Breast epithelium (tissue), 4 donors: Measurements from ENCODE around the gene ADGRF4. TPM values are rescaled to one million over a fixed set of nuclear protein-coding genes. Genes with fewer than 3 reads are reported as not detected.

ENCODE experiments used
- DNase-seq, 2 donors: peaks; one replicate each; pipeline ENCODE4 v3.0.0-alpha.2; 2019; ENCODE audit warnings: low spot score in 2 of 2
- H3K27ac ChIP-seq, 2 donors: fragments of 200-600 bp; sonication (generic) in 1 of 2; one replicate each; pipeline ENCODE4 v1.5.1; 2016 to 2019; ENCODE audit warnings: mild to moderate bottlenecking in 1 of 2
- H3K27me3 ChIP-seq, 2 donors: fragments of 200-600 bp; sonication (generic) in 1 of 2; one replicate each; pipeline versions ENCODE4 v1.5.1 to v1.6.0; 2017 to 2019; ENCODE audit warnings: control low read depth in 1 of 2, mild to moderate bottlenecking in 1 of 2
- H3K36me3 ChIP-seq: fragments of 200-600 bp; one replicate; pipeline ENCODE4 v1.5.1; 2019
- H3K4me1 ChIP-seq, 2 donors: fragments of 200-600 bp; sonication (generic); one replicate each; pipeline ENCODE4 v1.5.1; 2016 to 2019; ENCODE audit warnings: control low read depth in 1 of 2
- H3K4me3 ChIP-seq, 3 donors: fragments of 200-600 bp; sonication (generic); 1 replicate in 2 of 3; 2 replicates in 1 of 3; pipeline ENCODE4 v1.5.1; 2016 to 2019; ENCODE audit warnings: mild to moderate bottlenecking in 3 of 3, moderate library complexity in 2 of 3
- H3K9me3 ChIP-seq, 2 donors: fragments of 200-600 bp; sonication (generic) in 1 of 2; one replicate each; pipeline ENCODE4 v1.5.1; 2016 to 2019; ENCODE audit warnings: control low read depth in 1 of 2
- POLR2A ChIP-seq: fragments of 450-650 bp; IDR thresholded peaks from one replicate; pipeline ENCODE4 v1.6.1; 2016; ENCODE audit warnings: antibody characterized with exemption, mild to moderate bottlenecking, moderate library complexity
- POLR2AphosphoS5 ChIP-seq, 3 donors: sonication (generic); formaldehyde crosslinking; IDR thresholded peaks; one replicate each; pipeline ENCODE4 v1.6.1; 2017; ENCODE audit warnings: antibody characterized with exemption in 3 of 3
- intact Hi-C: fragments of 100-400 bp; cut with DNase I; formaldehyde crosslinking; loops from one replicate; pipeline ENCODE4 v1.15.1; 2023; ENCODE audit warnings: low total_unique reads
- total RNA-seq, 3 donors: library from RNA; depleted of rRNA; stranded (reverse); fragments of >200 nt; gene quantifications; one replicate each; pipeline ENCODE4 v1.1.0, GENCODE V29; 2016
- TF ChIP-seq, protein P1 (sequence below), 3 donors: fragments of 450-650 bp; IDR thresholded peaks; one replicate each; pipeline ENCODE4 v1.5.1; 2016 to 2017; ENCODE audit warnings: antibody characterized with exemption in 3 of 3, mild to moderate bottlenecking in 3 of 3, moderate library complexity in 3 of 3

ADGRF4 gene
- total RNA-seq, 3 donors from 2014 or later: 0.15 to 0.16 TPM; not detected in 1

DNA sequence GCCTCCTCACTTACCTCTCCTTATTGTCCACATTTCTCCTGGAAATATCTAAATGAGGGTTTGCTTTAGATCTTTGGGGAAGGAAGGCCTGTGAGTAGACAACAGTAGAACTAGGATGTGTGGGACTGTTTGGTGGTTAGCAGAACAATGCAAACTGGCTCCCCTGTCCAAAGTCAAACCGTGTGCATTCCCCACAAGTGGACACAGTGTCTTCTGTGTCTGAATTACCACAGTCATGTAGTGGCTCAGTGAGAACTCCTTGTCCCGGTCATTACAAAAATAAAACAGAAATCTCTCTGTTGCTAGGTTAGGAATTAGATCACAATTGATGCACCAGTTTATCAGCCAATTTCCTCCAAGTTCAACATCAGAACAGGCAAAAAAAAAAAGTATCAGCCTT is 455 bp upstream of the ADGRF4 start:
- Histone ChIP-seq H3K4me3 (no peak overlapping the region), H3K27ac (no peak overlapping the region), H3K4me1 (no peaks in the 10 kb centered on the region), H3K27me3 (no peaks in the 10 kb centered on the region), H3K9me3 (no peaks in the 10 kb centered on the region), H3K36me3 (no peaks in the 10 kb centered on the region)
- intact Hi-C loops: no loop called here
- TF ChIP-seq, protein P1, sequence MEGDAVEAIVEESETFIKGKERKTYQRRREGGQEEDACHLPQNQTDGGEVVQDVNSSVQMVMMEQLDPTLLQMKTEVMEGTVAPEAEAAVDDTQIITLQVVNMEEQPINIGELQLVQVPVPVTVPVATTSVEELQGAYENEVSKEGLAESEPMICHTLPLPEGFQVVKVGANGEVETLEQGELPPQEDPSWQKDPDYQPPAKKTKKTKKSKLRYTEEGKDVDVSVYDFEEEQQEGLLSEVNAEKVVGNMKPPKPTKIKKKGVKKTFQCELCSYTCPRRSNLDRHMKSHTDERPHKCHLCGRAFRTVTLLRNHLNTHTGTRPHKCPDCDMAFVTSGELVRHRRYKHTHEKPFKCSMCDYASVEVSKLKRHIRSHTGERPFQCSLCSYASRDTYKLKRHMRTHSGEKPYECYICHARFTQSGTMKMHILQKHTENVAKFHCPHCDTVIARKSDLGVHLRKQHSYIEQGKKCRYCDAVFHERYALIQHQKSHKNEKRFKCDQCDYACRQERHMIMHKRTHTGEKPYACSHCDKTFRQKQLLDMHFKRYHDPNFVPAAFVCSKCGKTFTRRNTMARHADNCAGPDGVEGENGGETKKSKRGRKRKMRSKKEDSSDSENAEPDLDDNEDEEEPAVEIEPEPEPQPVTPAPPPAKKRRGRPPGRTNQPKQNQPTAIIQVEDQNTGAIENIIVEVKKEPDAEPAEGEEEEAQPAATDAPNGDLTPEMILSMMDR (IDR thresholded peaks at IDR 0.05): no peak
- TF ChIP-seq POLR2A (no peak), POLR2AphosphoS5 (IDR thresholded peaks at IDR 0.05) (no peak)
- no peak for DNase-seq

DNA sequence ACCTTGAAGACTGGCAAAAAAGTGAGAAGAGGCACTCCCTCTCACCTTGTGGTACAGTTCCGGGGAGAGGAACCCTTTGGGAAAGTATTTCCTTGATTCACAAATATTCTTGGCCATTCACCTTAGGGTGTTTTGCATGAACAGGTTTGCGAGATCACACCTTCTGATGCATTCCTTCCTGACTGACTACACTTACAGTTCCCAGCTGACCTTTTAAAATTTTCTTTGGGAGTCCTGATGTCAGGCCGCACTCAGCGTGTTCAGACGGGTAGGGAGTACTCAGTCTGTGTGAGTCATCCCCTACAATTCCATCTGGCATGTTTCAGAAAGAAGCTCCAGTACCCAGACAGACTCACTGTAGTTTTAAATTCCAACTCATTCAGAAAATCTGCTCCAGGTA is 1.7 kb downstream of the ADGRF4 start:
- no peaks in the 10 kb centered on the region for H3K27me3 ChIP-seq
- TF ChIP-seq POLR2A (no peak), POLR2AphosphoS5 (IDR thresholded peaks at IDR 0.05) (no peak)
- TF ChIP-seq, protein P1 (IDR thresholded peaks at IDR 0.05): no peak
- no peaks in the 10 kb centered on the region for H3K36me3 ChIP-seq
- DNase-seq: peak in 1 of 2 donors; percentile 53
- peak overlapping the region; percentile 26 to 68 for H3K27ac ChIP-seq
- no peaks in the 10 kb centered on the region for H3K9me3 ChIP-seq
- no peak overlapping the region for H3K4me3 ChIP-seq
- intact Hi-C loops: no loop called here
- H3K4me1 ChIP-seq: no peaks in the 10 kb centered on the region

DNA sequence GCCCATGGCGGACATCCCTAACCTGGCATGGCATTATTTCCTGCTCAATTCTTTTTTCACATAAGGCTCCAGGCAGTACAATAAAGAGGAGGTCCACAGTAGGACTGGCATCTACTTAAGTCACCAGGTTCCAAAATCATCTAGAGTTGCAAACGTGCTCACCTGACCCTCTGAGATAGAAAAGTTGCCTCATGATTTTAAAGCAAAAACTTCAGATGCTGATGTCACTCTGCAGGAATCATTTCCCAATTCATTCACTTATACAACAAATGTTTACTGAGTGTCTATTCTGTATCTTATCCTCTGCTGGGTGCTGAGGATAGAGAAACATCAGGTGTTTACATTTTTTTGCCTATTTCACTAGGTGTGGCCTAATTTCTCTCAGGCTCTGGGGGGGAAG is 2.2 kb downstream of the ADGRF4 start:
- TF ChIP-seq, protein P1 (IDR thresholded peaks at IDR 0.05): no peak
- TF ChIP-seq POLR2A (no peak), POLR2AphosphoS5 (IDR thresholded peaks at IDR 0.05) (no peak)
- Histone ChIP-seq H3K4me3 (no peak overlapping the region), H3K36me3 (no peaks in the 10 kb centered on the region), H3K4me1 (no peaks in the 10 kb centered on the region), H3K27ac (peak overlapping the region in 1 of 2 donors; percentile 68), H3K27me3 (no peaks in the 10 kb centered on the region), H3K9me3 (no peaks in the 10 kb centered on the region)
- DNase-seq: no peak
- intact Hi-C loops: no loop called here

DNA sequence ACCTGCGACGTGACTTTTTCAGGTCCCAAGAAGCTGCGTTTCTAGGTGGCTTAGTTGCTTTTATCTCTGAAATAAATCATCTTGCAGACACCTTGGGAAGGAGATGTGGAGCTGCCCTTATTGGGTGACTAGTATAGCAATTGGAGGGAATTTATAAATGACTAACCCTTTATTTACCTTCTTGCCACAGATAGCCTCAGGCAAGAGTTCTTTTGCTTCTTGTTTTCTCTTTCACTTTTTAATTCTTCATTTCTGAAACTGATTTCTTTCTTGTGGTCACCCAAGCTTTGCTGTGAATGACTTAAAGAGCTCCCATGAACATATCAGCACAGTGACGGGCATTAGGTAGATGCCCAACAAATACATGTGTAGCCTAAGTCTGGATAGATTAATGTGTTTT is 3.0 kb downstream of the ADGRF4 start:
- DNase-seq: no peak
- no peak for TF ChIP-seq POLR2AphosphoS5 (IDR thresholded peaks at IDR 0.05)
- TF ChIP-seq, protein P1 (IDR thresholded peaks at IDR 0.05): no peak
- TF ChIP-seq POLR2A: no peak
- Histone ChIP-seq H3K27ac (no peak overlapping the region), H3K27me3 (no peaks in the 10 kb centered on the region), H3K9me3 (no peaks in the 10 kb centered on the region), H3K36me3 (no peaks in the 10 kb centered on the region), H3K4me3 (no peak overlapping the region), H3K4me1 (no peaks in the 10 kb centered on the region)
- intact Hi-C loops: no loop called here

DNA sequence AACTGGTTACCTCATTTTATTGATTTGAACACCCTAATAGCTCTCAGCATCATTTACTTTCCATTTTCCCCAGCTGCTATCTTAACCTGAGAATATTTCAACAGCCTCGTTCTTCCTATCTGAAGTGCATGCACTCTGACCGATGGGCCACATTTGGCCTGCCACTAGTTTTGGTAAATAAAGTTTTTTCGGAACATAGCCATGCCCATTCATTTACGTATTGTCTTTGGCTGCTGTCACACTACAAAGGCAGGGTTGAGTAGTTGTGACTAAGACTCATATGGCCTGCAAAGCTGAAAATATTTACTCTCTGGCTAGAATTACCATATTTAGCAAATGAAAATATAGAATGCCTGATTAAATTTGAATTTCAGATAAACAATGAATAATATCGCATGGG is 10.8 kb downstream of the ADGRF4 start:
- no peak for DNase-seq
- intact Hi-C loops: no loop called here
- TF ChIP-seq POLR2A (no peak), POLR2AphosphoS5 (IDR thresholded peaks at IDR 0.05) (no peak)
- TF ChIP-seq, protein P1 (IDR thresholded peaks at IDR 0.05): no peak

More for the DNA sequence above, 10.8 kb downstream of the ADGRF4 start:
- no peaks in the 10 kb centered on the region for H3K9me3 ChIP-seq
- no peaks in the 10 kb centered on the region for H3K27me3 ChIP-seq
- H3K27ac ChIP-seq: no peak overlapping the region
- no peaks in the 10 kb centered on the region for H3K4me1 ChIP-seq
- no peak overlapping the region for H3K4me3 ChIP-seq
- H3K36me3 ChIP-seq: no peaks in the 10 kb centered on the region
